ENCODE results near the gene MAN1A1.

GRCh38 chr6:119157506-119157815 lies 192.1 kb downstream of the MAN1A1 start:
- TF ChIP-seq, protein P1, sequence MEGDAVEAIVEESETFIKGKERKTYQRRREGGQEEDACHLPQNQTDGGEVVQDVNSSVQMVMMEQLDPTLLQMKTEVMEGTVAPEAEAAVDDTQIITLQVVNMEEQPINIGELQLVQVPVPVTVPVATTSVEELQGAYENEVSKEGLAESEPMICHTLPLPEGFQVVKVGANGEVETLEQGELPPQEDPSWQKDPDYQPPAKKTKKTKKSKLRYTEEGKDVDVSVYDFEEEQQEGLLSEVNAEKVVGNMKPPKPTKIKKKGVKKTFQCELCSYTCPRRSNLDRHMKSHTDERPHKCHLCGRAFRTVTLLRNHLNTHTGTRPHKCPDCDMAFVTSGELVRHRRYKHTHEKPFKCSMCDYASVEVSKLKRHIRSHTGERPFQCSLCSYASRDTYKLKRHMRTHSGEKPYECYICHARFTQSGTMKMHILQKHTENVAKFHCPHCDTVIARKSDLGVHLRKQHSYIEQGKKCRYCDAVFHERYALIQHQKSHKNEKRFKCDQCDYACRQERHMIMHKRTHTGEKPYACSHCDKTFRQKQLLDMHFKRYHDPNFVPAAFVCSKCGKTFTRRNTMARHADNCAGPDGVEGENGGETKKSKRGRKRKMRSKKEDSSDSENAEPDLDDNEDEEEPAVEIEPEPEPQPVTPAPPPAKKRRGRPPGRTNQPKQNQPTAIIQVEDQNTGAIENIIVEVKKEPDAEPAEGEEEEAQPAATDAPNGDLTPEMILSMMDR (conservative IDR thresholded peaks at IDR 0.05; ENCODE audit: low read depth, low read length), result no peak
- TF ChIP-seq, protein P2, sequence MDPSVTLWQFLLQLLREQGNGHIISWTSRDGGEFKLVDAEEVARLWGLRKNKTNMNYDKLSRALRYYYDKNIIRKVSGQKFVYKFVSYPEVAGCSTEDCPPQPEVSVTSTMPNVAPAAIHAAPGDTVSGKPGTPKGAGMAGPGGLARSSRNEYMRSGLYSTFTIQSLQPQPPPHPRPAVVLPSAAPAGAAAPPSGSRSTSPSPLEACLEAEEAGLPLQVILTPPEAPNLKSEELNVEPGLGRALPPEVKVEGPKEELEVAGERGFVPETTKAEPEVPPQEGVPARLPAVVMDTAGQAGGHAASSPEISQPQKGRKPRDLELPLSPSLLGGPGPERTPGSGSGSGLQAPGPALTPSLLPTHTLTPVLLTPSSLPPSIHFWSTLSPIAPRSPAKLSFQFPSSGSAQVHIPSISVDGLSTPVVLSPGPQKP (IDR thresholded peaks at IDR 0.05; ENCODE audit: borderline replicate concordance, low read depth, low read length), result no peak
- TF ChIP-seq MAFK (IDR thresholded peaks at IDR 0.05; ENCODE audit: low read depth, low read length) (no peak), RFX5 (IDR thresholded peaks at IDR 0.05; ENCODE audit: low read depth, low read length) (no peak), POLR2A (IDR thresholded peaks at IDR 0.05; ENCODE audit: low read depth, low read length) (no peak), RAD21 (IDR thresholded peaks at IDR 0.05; ENCODE audit: low read length) (no peak), MXI1 (IDR thresholded peaks at IDR 0.05; ENCODE audit: borderline replicate concordance, low read depth, low read length) (no peak), CHD1 (IDR thresholded peaks at IDR 0.05; ENCODE audit: low read depth, low read length) (no peak), RCOR1 (IDR thresholded peaks at IDR 0.05; ENCODE audit: insufficient replicate concordance, low read length) (no peak), MAZ (IDR thresholded peaks at IDR 0.05; ENCODE audit: borderline replicate concordance, low read depth, low read length) (no peak), FOS (IDR thresholded peaks at IDR 0.05; ENCODE audit: low read depth, low read length) (no peak), BHLHE40 (IDR thresholded peaks at IDR 0.05; ENCODE audit: low read depth, low read length) (no peak)
